GM21529 (cell line): ENCODE measurements around the gene MBLAC1.
A peak's percentile ranks its signal among the peaks of the same experiment; 100 is the strongest.

Source experiments
- ATAC-seq: cut with Tn5 transposase; IDR thresholded peaks from one replicate; pipeline ENCODE4 v1.9.1; 2021; ENCODE audit not compliant: unreplicated experiment

MBLAC1 gene

DNA sequence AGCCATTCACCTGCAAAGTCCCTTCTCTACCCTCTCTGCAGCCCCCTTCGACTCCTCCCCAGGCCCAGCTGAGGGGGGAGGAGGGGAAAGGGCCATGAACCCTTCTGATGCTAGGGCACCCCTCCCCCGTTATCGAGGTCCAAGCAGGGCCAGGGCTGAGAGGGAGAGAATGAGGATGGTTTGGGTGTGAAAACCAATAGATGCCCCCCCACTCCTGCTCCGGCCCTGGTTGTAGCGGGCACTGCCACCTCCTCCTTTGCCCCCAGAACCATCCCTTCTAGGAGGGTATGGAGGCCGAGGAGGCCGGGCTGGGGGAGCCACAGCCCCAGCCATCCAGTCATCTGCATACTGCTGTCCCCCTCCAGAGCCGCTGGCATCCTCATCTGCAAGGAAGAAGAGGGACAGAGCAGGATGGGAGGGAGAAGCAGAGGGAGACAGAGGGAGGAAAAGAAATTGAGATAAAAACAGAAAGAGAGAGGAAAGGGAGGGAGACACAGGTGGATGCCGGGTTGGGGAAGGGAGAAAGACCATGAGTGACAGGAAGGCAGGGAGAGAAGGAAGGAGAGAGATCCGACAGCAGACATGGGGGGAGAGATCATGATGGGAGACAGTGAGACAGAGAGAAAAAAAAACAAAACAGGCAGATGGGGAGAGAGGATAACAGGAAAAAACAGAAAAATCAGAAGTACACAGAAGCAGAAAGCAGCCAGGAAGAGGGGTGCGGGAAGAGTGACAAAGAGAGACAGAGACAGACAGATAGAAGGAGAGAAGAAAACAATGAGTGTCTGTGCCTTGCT is 43.5 kb downstream of the MBLAC1 start:
- no peak for ATAC-seq

DNA sequence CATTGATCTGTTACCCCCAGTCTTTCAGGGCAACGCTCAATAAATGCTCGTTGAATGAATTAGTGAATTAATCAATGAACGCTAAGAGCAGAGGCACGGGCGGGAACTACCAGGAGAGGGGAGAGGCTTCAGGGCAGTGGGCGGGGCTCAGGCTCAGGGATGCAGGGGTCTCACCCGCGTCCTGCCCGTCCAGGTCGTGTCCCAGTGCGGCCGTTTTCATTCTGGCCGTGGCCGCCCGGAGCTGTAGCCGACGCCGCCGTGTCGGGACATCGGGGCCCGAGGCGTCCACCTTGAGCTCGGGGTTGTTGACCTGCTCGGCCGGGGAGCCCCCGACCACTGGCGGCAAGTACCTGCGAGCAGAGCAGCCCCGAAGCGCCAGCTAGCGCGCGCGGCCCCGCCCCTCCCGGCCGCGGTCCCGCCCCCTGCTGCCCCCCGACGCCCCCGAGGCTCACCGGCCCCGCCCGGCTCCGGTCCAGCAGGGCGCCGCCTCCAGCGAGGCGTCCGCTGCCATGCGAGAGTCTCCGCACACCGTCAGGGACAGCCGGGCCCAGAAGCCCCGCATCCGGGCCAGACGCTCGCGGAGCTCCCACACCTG is 44.4 kb downstream of the MBLAC1 start:
- ATAC-seq, result no peak

DNA sequence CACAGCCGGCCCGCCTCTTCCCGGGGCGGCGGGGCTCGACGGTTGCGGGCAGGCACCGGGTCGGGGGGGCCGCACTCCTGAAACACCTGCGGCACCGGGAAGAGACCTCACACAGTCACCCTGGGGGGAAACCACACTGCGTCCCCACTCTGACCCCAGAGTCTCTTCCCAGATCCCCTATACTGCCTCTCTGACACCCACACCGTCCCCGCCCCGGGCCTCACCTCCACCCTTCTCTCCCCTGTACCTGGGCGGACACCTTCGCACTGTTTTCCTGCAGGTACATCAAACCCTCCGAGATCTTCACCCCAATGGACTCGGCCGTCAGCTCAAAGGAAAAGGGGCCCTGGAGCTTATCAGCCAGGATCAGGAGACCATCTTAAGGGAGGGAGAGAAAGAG is 45.1 kb downstream of the MBLAC1 start:
- no peak for ATAC-seq

DNA sequence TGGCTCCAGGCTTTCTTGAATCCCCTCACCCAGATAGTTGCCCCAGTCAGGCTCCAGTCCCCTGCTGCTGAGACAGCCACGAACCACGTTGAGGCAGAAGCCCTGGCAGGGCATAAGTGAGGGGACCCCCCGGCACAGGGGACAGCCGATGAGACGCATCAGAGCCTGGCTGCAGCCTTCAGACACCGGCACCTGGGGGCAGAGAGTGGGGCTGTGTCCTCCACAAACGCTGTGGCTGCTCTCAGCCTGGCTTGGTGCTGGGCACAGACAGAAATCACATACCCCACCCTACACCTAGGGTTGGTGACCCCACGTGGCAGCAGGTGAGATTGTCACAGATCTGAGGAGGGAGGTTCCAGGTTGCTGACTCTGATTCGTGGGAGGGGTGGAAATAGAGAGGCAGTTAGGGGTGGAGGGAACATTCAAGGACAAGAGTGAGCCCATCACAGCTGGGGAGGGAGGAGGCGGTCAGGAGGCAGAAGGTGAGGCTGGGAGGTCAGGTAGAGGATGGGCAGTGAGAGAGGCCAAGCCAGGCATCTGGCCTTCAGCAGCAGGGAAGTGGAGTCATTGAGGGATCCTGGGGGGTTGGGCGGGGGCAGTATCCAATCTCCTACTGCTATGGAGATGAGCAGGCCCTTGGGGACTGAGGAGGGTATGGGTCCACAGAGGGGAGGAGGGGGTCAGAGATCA is 47.2 kb downstream of the MBLAC1 start:
- ATAC-seq, result no peak

DNA sequence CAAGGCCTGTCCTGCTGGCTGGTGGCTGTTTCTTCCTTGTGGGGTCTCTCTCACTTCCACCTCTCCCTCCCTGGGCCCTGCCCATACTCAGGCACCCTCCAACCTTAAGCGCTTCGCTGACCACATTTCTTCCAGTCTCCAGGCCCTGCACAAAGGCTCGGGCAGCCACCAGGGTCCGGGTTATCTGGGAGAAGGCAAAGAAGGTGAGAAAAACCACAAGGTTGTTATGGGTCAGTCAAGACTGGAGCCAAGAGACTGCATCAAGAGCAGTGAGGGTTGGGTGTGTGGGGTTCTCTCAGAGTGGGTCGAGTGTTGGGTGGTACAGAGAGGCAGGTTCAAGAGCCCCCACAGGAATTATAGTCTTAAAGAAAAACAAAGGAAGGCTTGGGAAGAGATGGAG is 47.8 kb downstream of the MBLAC1 start:
- no peak for ATAC-seq

DNA sequence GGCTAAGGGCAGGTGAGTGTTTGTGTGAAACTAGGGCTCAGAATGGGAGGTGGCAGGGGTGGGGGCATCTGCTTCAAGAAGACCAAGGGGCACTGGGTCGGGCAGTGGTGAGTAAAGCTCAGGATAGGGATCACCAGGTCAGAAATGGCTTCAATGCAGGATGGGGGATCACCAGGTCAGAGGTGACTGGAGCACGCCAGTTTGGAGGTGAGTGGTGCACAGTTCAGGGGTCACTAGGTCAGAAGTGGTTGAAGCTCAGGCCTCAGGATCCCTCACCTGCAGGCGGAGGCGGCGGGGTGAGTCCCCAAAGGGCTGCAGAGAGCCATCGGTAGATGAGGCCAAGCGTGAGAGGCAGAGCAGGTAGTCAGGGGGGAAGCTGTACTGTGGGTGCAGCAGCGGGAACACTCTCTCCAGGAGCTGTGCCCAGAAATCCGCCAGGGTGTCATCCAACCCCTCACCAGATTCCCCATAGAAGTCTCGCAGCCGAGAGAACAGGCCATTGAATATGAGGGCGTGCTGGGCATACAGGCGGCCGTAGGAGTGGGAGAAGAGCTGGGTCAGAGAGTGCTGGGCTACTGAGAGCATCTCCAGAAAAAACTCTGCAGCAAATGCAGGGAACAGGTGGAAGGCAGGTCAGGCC is 48.6 kb downstream of the MBLAC1 start:
- no peak for ATAC-seq

DNA sequence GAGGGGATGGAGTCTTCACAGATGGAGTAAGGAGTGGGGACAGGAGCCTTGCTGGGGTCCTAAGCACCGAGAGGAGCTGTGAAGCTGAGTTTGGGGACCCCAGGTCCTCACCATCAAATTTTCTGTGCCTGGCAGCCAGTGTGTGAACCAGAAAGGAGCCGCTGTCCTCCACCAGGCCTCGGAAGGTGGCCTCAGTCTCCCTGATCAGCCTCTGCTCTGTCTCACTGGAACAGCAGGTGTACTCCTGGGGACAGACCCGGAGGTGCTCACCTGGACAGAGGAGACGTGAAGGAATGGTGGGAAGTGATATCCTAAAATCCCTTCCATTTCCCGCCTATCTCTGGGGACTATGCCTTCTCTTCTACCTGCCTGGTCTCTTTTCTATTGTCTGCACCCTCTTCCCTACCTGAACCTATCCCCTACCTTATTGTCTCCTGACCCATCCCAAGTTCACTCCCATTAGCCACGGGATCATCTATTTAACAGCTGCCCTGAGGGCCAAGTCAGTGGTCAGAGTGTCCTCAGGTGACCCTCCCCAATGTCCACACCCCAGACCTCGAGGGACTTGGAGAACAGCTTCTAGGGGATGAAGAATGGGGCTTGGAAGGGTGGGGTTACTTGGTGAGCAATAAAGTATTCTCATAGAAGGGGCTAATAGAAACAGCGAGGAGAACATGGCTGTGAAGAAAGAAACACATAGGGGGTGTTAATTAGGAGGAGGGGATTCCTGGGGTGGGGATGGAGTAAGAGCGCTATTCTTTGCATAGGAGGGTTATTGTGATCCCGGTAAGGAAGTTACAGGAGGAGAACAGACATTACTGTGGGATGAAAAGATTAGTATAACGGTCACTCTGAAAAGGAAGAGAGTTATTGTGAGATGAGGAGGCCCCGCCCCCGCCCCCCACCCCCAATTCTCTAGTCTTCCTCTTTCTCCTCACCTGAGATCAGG is 49.6 kb downstream of the MBLAC1 start:
- ATAC-seq, result no peak

DNA sequence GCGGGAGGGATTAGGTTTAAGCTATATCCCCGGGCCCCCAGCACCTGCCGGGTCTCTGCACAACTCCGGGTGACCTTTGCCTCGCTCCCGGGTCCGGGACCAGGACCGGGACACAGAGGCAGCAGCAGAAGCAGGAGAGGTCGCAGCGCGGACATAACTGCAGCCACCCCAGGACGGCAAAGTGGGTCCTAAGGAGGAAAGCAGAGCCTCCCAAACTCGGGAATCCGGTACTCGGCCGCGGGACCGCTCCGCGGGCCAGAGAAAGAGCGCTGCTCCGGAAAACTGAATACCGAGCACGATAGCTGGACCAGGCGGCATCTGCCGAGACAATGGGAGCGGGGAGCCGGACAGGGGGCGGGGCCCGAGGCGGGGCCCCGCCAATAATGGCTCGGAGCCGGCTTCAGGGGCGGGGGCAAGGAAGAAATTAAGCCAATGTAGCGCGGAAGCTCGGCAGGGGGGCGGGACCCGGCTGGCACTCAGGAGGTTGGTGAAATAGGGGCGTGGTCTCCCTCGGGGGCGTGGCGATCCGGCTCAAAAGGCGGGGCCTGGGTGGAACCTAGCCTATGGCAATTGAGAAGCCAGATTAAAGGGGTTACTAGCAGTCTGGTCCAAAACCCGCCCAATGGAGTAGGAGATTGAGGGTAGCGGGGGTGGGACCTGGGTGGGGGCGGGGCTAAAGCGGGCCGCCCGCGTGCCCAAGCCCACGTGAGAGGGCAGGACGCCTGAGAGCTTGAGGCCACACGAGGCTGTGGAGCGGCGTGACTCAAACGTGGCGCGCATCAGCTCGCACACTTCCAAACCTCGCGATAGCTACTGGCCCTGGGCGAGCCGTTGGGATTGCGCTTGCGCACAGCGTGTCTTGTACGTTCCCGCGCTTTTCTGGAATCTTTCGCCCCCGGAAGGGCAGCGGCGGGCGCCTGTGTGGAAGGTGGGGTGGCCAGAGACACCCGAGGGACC is 50.6 kb downstream of the MBLAC1 start, which contains the start of the genes GPC2 and STAG3:
Gene GPC2 (minus strand): TSS at position 337 of the 957 bp plus-strand sequence. CDS start 182 bp downstream, at position 155.
Gene STAG3 (plus strand): TSS at position 874 of the 957 bp plus-strand sequence. CDS start 2,639 bp downstream, outside the sequence.
- ATAC-seq, result peak; percentile 88
